ENCODE data around the gene ARR3.
"Not testable (repeated sequence)": the region's sequence is repeated elsewhere in the genome, so short reads cannot be mapped to it uniquely, and the experiment has no call there.

The ARR3 gene

DNA sequence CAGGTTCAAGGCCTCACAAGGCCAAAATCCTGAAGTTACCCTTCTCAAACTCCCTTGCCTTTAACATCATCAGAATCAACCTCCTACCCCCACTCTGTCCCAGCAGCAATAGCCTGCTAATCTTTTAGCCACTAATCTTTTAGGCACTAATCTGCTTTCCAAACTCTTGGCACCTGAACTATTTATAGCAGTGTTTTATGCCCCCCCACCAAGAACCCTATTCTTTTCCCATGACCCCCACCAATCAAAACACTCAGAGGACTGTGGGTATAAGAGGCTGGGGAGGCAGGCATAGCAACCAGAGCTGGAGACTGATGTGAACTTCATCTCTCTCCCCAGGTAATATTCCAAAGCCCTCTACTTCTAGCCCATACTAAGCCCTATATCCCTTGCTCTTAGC lies at the start of gene ARR3:
Gene ARR3 (plus strand): TSS at position 301 of the 400 bp plus-strand sequence. CDS start 1,052 bp downstream, outside the sequence.
- DNase-seq (ENCODE audit: low read depth in 2 of 2): no peak

DNA sequence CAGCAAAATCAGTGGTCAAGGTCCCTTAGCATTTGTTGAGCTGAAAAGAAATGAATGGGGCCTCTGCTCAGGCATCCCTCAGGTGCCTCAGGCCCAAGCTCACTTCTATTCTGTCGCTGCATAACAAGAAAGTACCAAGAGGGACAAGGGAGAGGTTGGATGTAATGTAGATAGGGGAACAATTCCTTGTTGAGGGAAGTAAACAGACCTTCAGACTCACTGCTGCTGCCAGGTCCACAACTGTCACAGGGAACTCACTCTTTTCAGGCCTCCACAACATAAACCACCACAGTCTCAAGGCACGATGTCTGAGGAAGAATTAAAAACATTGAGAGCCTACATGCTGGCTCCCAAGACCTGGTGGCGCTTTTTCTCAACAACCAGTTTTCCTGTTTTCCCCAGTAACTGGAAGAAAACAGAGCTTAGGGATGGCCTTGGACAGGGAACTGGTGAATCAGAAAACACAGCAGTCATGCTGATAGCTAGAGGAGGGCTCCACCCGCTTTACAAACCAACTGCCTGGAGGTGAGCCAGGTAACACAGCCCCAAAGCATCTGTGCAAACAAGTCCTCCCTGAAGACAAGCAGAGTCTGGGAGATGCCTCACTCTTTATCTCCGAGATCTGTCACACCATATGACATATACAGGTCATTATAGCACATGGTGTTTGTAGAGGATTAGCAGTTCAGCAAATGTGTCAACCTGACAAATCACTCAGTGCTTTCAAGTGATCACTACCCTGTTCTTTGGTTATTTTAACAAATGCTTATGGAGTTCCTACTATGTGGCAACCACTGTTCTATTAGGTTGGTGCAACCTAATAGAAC lies 48.0 kb upstream of the ARR3 start:
- no peak for DNase-seq (ENCODE audit: low read depth in 2 of 2)

DNA sequence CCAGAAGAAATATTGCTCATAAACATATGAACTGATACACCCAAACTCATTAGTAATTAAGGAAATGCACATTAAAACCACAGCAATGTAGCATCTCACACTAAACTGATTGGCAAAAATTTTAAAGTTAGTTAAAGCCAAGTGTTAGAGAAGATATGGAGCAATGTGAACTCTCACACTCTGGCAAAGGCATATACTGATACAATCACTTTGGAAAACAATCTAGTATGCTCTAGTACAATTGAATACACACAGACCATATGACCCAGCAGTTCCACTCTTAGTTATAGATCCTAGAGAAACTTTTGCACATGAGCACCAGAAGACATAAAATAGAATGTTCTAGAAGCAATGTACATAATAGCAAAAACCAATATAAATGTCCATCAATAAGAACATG lies 42.1 kb upstream of the ARR3 start:
- DNase-seq (ENCODE audit: low read depth in 2 of 2): no peak

DNA sequence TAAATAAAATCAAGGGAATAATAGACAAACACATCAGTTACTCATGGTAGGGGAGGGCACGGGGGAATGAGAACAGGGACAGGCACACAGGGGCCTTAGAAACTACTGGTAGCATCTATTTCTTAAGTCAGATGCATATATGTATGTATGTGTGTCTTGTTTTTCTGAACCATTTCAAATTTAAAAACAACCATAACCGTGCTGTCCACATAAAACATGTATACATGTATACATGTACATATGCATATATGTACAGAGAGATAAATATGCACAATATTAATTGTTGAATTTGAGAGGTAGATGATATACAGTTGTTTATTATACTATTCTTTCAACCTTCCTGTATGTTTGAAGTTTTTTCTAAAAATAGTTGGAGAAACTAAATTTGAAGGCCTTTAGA lies 41.4 kb upstream of the ARR3 start:
- DNase-seq (ENCODE audit: low read depth in 2 of 2): no peak

DNA sequence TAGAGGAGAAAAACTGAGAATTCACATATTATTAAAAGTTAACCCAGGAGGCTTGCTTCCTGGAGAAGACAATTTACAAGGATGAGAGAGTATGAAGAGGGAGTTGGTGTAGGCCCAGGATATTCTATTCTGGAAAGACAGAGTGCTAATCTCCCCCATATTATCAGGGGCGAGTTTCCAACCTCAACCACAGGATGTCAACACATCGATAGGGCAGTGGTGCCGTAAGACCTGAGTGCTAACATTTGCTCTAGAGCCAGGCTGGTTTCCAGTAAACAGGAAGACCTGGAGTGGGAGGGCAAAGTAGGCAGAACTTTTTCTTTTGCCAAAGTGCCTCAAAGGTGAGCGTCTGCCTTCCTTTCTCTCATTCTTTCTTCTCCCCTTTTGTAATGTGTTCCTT lies 36.5 kb upstream of the ARR3 start:
- DNase-seq (ENCODE audit: low read depth in 2 of 2): no peak

DNA sequence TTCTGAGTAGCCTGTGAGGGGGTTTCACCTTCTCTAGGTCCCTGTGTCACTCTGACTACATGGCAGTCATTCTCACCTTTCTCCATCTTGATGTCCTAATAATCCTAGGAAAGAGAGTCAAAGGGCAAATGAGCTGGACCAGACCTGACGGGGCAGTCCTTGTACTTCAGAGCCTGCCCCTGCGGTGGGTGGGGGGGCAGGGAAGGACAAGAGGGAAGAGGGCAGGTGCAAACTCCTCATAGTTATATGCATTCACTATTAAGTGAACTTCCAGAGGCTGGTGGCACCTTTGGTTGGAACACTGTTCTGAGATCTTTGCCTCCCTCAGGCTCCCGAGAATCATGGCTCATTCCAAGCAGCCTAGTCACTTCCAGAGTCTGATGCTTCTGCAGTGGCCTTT lies 33.8 kb upstream of the ARR3 start, which contains the start of gene AWAT1:
Gene AWAT1 (plus strand): TSS at position 301 of the 400 bp plus-strand sequence. CDS start 41 bp downstream, at position 342.
- DNase-seq (ENCODE audit: low read depth in 2 of 2): no peak

DNA sequence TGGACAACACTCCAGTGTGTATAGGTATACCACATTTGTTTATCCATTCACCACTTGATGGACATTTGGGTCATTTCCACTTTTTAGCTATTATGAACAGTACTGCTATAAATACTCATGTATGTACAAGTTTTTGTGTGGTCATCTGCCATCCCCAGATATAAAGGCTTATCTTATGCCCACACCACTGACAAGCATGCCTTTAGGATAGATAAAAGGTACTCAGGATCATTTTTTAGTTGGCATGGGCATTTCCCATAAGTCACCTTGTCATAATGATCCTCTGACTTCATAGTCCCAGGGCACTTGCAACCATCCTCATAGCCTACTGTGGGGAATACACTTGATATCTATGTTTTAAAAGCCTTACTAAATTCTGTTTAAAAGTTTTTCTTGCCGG lies 27.4 kb upstream of the ARR3 start:
- DNase-seq (ENCODE audit: low read depth in 2 of 2): no peak

DNA sequence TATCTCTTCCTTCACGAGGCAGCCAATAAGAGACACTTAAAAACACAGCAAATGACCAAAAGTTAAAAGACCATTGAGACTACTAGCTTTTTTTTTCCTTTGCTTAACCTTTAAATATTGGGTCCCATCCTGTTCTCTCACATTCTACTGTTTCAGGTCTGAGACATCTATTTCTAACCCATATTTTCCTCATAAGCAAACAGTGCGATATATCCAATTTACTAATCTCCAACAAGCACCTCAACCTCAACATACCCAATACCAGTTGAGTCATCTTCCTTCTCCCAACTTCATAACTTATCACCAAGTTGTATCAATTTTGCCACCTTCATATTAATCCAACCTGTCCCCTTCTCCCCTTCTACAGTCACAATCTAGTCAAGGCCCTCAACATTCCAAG lies 26.6 kb upstream of the ARR3 start:
- no peak for DNase-seq (ENCODE audit: low read depth in 2 of 2)

DNA sequence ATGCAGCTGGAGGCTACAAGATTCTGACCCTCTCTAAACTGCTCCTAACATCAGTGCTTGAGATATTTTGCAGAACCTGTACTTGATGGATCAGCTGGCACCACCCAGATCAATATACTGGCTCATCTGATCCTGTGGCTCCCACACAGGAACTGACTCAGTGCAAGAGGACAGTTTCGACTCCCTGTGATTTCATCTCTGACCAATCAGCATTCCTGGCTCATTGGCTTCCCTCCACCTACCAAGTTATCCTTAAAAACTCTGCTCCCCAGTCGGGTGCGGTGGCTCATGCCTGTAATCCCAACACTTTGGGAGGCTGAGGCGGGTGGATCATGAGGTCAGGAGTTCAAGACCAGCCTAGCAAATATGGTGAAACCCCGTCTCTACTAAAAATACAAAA lies 24.5 kb upstream of the ARR3 start:
- DNase-seq (ENCODE audit: low read depth in 2 of 2): not testable (repeated sequence)

DNA sequence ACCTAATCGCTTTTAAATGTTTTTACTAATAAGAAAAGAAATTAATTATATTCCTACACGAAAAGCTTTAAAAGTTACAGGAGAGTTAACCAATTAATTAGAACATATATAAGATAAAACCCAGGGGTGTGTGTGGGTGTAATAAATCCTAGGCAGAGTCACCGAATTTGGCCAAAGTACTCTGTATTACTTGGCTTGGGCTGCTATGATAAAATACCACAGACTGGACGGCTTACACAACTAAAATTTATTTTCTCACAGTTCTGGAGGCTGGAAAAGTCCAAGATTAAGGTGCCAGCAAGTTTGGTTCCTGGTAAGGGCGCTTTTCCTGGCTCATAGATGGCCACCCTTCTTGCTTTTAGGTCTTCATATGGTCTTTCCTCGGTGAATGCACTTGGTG lies 23.3 kb upstream of the ARR3 start:
- DNase-seq (ENCODE audit: low read depth in 2 of 2): no peak

DNA sequence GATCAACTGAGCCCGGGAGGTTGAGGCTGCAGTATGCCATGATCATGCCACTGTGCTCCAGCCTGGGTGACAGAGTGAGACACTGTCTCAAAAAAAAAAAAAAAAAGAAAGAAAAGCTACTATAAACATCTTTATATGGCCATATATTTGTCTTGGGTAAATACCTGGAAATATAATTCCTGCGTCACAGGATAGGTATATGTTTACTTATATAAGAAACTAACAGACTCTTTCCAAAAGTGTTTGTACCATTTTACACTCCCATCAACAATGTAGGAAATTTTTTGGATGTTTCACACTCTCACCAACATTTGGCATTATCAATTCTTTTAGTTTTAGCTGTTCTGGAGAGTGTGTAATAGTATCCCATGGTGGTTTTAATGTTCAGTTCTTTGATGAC lies 20.9 kb upstream of the ARR3 start:
- DNase-seq (ENCODE audit: low read depth in 2 of 2): no peak

DNA sequence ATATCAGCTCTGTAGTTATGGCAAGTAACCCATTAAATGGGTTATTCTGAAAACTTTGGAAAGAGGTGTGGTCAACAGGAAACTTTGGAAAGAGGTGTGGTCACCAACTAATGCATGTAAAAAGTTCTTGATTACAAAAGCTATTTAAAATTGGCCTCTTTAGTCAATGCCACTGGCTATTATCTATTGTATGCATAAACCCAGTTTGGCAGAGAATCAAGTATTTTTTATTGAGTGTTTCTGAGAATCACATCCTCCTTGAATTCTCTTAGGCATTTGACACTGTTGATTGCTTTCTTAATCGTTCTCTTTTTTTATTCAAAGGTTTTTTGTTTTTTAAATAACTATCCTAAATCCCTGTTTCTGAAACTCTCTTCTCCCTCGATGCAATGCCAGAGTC lies 15.6 kb upstream of the ARR3 start:
- no peak for DNase-seq (ENCODE audit: low read depth in 2 of 2)

DNA sequence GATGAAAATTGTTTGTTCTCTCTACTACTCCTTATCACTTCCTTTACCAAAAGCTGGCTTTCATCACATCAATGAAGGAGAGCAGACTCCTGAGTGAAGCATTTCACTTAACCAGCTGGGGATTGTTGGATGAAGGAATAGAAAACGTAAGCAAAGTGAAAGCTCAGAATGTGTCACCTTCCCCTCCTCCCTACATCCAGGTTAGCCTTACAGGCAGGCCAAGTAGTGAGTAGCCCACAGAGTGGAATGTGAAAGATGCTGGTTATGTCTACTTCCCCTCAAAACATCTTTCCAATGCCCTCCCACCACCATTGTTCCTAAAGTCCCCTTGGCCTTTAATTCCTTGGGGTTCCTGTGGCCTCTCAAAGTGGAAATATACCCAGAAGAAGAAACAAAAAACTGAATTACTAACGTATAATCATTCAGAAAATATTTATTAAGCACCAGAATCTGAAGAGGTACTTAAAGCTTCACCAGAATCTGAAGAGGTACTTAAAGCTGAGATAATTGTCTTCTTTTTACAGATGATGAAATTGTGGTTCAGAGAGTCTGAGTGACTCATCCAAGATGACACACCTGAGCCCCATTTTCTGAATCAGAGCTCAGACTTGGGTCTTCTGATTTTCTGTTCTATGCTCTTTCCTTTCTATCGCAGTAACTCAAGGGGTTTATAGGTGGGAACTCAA lies 14.6 kb upstream of the ARR3 start:
- DNase-seq (ENCODE audit: low read depth in 2 of 2): no peak

DNA sequence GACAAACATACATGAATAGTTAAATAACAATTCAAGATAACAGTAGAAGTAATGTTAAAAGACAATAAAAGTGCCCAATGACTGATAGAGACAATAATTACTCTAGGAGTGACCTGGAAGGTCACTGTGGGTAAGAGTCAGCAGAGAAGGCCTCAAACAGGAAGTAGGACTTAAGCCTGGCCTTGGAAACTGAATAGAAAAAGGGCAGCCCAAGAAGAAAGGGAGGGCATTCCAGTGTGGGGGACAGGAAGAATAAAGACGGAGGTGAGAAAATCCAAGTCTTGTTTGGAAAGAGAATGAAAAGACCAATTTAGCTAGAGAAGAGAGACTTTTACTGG lies 14.1 kb upstream of the ARR3 start:
- DNase-seq (ENCODE audit: low read depth in 2 of 2): no peak

DNA sequence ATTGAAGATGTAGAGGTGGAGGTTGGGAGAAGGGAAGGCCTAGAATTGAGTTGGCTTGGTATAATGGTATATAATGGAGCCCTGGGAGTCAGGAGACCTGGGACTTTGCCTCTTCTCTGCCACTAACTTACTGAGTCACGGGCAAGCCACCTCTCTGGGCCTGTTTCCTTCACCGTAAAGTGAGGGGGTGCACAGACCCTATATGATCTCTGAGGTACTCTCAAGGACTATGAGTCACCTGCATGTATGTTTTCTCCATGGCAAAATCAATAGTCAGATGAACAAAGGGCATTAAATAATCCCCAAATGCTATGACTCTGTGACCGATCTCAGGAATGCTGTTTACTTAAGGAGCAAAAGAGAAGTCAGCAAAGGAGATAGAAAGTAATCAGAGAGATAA lies 13.2 kb upstream of the ARR3 start:
- no peak for DNase-seq (ENCODE audit: low read depth in 2 of 2)

DNA sequence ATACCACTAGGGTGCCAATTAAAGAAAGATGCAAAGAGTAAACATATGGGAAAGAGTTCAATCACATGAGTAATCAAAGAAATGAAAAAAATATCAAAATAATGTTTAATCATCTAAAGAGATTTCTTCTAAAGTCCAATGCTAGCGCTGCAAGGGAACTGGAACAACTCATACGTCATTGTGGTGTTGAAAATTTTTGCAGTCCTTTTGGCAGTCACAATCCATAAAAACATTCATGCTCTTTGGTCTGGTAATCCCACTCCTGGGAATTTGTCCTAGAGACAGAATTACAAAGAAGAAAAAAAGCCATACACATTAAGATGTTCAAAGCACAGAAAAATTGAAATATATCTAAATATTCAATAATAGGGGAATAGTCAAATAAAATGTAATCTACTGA lies 12.7 kb upstream of the ARR3 start:
- no peak for DNase-seq (ENCODE audit: low read depth in 2 of 2)

DNA sequence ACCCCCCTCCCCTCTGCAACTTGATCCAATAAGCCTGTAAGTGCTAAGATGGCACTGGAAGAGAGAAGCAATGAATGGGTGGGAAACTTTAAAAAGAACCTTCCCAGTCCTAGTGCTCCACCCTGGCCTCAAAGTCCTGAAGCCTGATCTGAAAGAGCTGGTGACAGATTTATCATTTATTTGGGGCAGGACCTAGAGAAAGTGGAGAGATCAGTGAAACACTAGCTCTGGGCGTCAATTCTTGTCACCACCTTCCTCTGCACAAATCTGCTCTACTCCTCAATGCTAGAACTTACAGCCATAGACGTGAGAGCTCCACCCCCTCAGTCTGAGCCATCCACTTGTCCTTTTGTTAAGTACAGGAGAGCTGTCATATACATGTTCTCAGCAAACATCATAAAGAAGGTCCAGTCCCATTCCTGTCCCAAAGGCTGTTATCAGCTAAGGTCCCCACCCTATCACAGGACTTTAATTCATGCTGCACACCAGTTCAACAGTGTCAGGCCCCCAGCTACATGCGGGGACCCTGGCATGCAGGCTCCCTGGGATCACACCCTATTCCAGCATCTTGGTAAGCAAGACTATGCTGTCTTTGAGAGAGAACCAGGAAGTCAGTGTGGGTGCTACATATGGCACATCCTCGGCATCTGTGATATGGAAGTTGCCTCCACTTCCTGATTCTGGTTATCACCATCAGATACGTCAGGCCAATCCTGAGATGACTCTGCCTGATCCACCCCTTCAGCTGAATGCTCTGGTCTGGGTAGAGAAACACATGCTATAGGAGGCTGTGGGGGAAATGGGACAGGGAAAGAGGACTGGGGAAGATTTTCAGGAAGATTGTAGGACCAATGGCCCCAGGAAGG lies 10.5 kb upstream of the ARR3 start:
- no peak for DNase-seq (ENCODE audit: low read depth in 2 of 2)

DNA sequence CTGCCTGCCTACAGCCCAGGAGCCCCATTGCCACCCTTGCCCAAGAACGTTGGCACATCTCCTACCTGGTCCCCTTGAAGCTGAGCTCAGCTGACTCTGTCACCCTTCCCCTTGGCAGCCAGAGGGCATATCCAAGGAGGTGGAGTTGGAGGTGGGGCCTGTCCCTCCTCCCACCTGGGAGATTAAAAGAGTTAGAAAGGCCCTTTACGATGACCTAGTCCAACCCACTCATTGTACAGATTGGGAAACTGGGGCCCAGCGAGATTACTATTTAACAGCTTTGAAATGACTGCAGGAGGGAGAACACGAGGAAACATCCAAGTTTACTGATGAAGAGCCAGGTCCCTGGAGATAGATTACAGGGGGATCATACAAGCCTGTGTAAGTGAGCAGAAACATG lies 8.0 kb upstream of the ARR3 start, which contains the start of gene P2RY4:
Gene P2RY4 (minus strand): TSS at position 101 of the 400 bp plus-strand sequence. CDS start 580 bp downstream, outside the sequence.
- no peak for DNase-seq (ENCODE audit: low read depth in 2 of 2)

DNA sequence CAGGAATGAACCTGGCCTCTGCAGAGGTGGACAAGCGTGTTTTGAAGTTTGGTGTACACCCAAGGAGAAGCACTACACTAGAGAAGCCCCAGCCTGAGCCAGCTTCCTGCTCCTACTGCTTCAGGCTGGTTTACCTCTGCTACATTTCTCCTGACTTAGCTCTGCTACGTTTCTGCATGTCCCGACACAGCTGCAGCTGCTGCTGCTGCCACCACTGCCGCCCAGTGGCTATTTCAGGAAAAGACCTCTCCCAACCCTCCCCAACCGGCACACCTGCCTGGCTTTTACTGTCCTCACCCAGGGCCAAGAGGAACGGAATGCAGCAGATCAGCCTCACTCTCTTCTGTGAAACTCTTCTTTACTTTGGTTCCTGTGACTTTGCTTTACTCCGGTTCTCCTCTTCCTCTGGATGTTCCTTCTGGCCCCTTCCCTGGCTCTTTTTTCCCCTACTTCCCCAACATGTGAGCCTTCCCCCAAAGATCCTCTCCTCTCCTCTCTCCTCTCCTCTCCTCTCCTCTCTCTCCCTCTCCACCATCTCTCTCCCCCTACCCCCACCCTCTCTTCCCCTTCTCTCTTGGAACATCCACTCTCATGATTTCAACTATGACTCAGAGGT lies 5.1 kb upstream of the ARR3 start:
- peak; percentile 2 to 4 for DNase-seq (ENCODE audit: low read depth in 2 of 2)

DNA sequence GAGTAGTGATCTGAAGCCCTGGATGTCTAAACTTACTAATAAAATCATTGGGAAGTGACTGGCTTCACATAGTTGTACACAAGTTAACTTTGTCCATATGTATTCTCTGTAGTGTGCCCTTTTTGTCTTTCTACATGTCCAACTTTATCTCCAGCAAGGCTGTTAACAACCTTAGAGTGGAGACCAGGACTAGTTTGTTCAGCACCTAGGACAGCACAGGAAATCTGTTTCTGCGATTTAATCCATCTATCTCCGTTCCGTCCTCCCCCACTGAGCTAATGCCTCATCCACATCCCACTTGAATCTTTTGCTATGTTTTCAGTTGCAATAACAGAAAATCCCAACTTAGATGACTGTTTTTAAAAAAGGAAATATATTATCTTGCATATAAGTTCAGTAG lies 3.4 kb upstream of the ARR3 start:
- DNase-seq (ENCODE audit: low read depth in 2 of 2): no peak

DNA sequence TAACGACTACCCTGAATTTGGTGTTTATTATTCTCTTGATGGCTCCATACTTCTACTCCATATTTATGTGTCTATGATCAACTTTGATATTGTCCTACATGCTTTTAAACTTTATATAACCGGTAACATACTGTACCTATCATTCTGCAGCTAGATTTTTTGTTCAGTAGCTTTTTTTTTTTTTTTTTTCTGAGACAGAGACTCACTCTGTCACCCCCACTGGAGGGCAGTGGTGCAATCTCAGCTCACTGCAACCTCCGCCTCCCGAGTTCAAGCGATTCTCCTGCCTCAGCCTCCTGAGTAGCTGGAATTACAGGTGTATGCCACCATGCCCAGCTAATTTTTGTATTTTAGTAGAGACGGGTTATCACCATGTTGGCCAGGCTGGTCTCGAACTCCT lies 5.9 kb downstream of the ARR3 start:
- not testable (repeated sequence) for DNase-seq (ENCODE audit: low read depth in 2 of 2)

DNA sequence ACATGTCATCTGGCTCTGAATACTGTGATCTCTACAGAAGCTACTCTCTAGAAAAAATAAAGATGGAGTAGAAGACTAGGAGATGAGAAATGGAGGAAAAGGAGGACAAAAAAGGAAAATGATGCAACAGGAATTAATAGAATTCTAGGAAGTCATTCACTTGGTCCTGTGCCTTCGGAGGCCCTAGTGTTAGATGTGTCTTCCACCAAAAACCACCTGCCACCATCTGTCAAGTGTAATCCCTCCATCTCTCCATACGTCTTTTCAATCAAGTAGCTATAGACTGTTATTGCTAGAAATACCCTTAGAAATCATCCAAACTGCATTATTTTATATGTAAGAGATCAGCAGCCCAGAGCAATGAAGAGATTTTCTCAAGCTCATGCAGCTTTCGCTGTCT lies 10.9 kb downstream of the ARR3 start:
- no peak for DNase-seq (ENCODE audit: low read depth in 2 of 2)

Data from stimulated activated CD4-positive, alpha-beta T cell treated with anti-CD3 and anti-CD28 coated beads, Interleukin-1b, Interleukin-23, amount 100 ng/mL, for 4 hours (primary cell).